HG03571 (cell line): ENCODE measurements around the gene SLC4A3.
"Not testable (repeated sequence)": the region's sequence is repeated elsewhere in the genome, so short reads cannot be mapped to it uniquely, and the experiment has no call there.

Experiments used
- ATAC-seq: cut with Tn5 transposase; IDR thresholded peaks from one replicate; pipeline ENCODE4 v1.9.1; 2021; ENCODE audit not compliant: unreplicated experiment

The SLC4A3 gene

GRCh38 chr2:219680958-219681693, 53.7 kb downstream of the SLC4A3 start:
- no peak for ATAC-seq

- no peak for ATAC-seq
Observed at GRCh38 chr2:219681694-219682300, 54.4 kb downstream of the SLC4A3 start.

- ATAC-seq: not testable (repeated sequence)
Observed at GRCh38 chr2:219683474-219683873, 56.0 kb downstream of the SLC4A3 start.

GRCh38 chr2:219684721-219685689, 57.6 kb downstream of the SLC4A3 start:
- peak; percentile 94 for ATAC-seq

- ATAC-seq: no peak
Observed at GRCh38 chr2:219687272-219687671, 59.8 kb downstream of the SLC4A3 start.

GRCh38 chr2:219687882-219688559, 60.6 kb downstream of the SLC4A3 start:
- no peak for ATAC-seq

GRCh38 chr2:219688560-219689445, 61.4 kb downstream of the SLC4A3 start:
- no peak for ATAC-seq

- ATAC-seq: no peak
Observed at GRCh38 chr2:219689676-219690628, 62.5 kb downstream of the SLC4A3 start.

- no peak for ATAC-seq
Observed at GRCh38 chr2:219691571-219691970, 64.1 kb downstream of the SLC4A3 start.
